Measurements from ENCODE around the gene XPR1. TPM values are rescaled to one million over a fixed set of nuclear protein-coding genes. Genes with fewer than 3 reads are reported as not detected.

Gene XPR1
- polyA plus RNA-seq, 4 donors = 36.1 to 43.1 (median 40.9) TPM

DNA sequence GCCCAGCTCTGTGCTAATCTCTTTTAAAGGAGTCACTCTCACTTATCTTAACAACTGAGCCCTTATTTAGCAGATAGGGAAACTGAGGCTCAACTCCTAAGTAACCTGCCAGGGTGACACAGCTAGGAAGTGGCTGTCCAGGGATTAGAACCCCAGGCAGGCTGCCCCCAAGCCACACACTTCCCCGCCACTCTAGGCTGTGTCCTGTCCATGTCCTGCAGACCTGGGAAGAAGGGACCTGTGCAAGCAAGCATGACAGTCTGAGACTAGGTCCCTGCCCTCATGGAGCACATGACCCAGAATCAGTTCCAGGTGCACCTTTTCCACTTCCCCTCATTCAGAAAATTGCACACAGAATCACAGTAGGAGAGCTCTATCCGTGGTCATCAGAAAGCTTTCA lies 293.1 kb downstream of the XPR1 start:
- no peak for DNase-seq (ENCODE audit: low read depth in 4 of 4, low spot score in 3 of 4)

DNA sequence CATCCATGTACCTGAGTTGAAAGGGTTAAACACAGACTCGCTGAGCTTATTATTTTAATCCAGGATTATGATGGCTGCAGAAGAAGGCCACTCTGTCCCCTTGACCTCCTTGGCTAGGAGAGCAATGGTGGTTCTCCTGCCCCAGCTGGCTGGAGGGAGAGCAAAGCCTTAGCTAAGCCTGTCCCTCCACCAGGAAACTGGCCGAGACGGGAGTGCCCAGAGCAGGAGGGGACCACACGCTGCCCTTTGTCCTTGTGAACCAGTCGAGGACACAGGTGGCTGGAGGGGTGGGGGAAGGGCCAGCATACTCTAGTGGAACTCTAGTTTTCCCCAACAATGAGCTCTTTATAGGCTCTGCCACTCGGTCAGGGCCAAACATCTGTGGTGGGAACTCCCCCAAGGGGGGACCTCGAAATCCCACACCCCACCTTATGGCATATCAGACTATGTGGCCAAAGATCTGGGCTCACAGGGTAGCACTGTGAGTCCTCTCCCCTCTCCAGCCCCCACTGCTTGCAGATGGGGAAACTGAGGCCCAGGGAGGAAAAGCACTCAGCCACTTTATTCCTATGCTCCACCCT lies 293.7 kb downstream of the XPR1 start:
- DNase-seq (ENCODE audit: low read depth in 4 of 4, low spot score in 3 of 4) = no peak

DNA sequence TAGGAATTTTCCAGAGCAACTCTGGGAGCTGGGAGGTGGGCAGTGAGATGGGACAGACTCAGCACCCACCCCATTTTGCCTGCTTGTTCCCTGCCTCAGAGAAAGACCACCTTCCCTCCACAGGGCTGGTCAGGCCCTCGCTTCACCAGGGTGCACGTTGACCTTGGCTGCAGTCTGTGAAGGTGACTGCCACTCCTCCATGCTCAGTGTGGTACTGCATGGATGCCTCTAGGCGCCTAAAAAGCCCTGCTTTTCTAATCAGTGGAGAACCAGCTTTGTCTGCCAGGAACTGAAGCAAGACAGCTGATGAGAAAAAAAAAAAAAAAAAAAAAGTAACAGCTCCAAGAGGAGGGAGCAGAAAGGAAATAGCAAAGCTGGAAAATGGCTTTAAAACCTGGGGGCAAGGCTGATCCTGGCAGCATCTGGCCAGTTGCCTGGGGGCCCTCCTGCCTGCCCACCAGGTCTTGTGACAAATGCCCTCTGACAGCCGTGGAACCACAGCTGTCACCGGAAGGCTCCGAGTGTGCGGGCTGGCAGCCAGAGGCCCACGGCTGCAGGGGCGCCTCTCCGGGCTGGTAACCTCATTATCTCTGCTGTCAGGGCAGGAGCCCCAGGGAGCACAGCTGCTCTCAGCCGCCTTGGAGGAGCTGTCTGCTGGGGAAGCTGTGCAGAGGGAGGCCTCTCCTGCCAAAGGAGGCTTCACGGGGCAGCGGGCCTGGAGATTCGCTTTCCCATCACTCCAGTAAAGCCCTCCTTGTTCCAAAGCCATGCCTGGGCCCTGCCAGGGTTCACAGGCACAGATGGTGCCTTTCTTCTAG lies 294.6 kb downstream of the XPR1 start:
- DNase-seq (ENCODE audit: low read depth in 4 of 4, low spot score in 3 of 4) = peak in 2 of 4 donors; percentile 53 to 67

DNA sequence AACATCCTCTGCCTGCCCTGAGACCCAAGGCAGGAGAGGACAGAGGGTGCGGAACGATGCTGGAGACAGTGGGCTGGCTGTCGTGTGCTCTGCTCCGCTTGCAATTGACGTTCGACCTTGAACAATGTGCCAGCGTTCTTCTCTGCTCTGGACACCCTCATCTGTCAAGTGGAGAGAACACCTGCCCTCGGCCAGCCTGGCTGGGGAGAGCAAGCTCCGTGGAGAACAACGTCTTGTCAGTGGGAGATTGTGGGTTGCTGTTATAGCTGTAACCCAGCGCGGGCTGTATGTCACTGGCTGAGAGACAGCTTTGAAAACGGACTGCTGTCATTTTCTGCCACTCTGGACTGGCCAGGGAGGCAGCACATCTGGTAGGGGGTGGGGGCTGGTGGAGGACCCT lies 295.5 kb downstream of the XPR1 start:
- no peak for DNase-seq (ENCODE audit: low read depth in 4 of 4, low spot score in 3 of 4)

DNA sequence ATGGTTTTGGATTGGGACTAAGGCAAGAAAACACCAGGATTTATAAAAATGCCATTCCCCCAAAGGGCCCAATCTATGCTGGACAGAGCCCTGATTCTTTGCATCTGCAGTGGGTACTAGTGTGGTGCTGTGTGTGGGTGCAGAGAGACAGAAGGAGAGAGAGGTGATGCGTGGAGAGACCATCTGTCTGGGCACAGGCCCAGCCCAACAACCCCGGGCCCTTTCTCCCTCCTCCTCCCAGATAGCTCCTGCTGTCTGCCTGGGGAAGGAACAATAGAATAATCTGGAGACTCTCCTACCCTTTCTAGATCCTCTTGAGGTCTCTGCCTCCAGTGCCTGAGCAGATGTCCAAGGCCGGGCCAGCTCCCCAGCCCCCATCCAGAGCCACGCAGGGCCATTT lies 296.0 kb downstream of the XPR1 start:
- DNase-seq (ENCODE audit: low read depth in 4 of 4, low spot score in 3 of 4) = no peak

DNA sequence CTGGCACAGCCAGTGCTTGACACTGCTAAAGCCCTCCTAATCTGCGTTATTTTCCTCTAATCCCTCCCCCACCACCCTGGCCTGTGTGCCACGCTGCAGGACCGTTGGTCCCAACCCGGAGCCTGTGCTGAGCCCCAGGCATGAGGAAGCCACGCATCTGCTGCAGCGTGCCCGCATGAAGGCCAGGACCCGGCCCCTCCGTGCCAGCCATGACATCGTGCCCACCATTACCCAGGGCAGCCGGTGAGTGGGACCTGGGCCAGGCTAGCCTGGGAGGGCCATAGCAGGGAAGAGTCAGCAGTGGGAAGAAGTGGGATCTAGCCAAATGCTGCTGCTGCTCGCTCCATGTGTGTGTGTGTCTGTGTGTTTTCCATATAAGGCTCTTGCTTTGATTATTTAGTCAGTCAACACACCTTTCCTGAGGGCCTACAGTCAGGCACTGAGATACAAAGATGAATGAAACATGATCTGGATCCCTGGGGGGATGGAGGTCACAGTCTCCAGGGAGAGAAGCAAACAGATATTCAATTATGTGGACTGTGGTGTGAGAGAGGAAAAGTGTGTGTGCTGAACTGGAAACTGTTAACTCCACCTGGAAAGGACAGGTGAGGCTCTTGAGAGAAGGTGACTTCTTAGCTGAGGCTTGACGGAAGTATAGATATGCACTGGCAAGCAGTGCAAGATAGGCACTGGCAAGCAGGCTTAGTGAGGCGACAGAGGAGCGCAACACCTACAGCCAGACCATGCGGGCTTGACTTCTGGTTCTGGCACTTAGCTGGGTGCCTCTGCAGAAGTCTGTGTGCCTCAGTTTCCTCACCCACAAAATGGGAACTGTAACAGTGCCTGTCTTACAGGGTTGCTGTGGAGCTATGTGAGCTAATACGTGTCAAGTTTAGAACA lies 296.8 kb downstream of the XPR1 start:
- no peak for DNase-seq (ENCODE audit: low read depth in 4 of 4, low spot score in 3 of 4)

DNA sequence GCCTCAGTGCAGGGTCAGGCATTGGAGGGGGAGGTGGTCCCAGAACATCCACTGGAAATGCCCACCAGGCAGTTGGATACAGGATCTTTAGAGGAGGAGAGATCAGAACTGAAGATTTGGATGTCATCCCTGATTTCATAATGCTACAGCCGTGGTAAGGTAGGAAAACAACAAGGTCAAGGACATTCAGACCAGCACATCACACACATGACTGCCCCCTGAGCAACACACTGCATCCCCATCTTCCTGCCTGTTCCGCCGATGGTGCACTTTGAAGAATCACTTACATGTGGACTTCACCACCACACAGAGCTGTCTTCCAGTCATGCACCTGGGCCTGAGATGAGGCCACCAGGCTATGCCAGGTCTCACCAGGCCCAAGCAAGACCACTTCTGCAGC lies 297.6 kb downstream of the XPR1 start:
- no peak for DNase-seq (ENCODE audit: low read depth in 4 of 4, low spot score in 3 of 4)

DNA sequence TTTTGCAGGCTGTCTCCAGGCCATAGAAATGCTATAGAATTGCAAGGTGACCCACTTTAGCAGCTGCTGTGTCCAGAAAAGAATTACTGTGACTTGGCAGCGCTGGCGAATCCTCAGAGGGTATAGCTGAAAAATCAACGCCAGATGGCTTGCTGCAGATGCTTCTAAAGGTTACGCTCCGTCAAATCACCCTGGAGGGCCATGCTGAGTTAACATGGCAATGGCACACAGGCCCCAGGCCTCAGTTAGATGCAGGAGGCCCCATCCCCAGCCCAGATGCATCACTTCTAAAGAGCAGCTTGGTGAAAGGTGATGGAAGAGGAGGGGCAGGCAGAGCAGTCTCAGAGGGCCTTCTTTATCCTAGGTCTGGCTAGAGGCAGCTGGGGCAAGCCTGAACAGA lies 298.9 kb downstream of the XPR1 start:
- DNase-seq (ENCODE audit: low read depth in 4 of 4, low spot score in 3 of 4) = no peak

DNA sequence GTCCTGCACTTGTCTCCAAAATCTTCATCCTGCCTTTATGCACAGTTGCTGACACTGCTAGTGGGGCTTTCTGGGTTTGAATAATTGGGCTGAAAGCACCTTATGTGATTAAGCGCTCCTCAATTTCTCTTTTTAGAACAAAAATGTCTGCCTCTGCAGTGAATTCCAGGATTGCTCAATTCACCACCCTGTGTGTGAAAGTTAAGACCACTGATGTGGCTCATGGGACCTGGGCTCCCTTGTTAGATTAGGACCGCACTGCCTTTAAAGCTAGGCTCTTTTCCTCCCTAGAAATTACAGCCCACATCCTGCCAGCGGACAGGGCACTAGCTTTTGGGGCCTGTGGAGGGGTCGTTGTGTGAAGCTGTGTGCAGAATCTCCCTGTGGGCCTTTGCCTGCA lies 299.7 kb downstream of the XPR1 start:
- DNase-seq (ENCODE audit: low read depth in 4 of 4, low spot score in 3 of 4) = no peak

DNA sequence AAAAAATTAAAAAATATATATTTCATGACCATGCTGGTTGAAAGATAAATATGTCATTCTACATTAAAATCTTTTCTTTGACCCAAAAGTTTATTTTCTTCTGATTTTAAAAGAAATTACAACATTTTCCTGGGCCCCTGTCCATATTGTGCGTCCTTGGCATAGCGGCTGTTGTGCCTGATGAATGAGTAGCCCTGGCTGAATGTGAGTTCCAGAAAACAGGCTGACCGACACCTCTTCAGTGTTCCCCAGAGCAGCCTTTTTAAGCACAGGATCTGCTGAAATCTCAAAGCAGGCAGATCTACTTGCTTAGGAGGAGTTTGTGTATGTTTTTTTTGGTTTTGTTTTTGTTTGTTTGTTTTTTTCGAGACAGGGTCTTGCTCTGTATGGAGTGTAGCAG lies 300.6 kb downstream of the XPR1 start:
- no peak for DNase-seq (ENCODE audit: low read depth in 4 of 4, low spot score in 3 of 4)

DNA sequence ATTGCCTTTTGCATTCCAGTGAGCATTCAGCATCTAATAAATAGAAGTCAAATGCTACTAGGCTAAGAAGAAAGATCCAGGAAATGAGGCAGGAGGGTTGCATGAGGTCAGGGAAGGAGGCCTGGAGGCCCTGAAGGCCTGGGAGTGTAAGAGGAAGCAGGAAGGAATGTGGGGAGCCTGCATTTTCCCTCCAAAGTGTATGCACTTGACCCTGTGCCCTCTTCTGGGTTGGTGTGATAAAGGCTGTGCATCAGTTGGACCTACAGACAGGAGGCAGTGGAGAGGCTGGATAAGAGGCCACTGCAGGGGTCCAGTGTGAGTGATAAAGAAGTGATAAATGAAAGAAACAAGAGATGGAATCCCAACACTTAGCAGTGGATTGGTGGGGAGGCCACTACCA lies 301.3 kb downstream of the XPR1 start:
- no peak for DNase-seq (ENCODE audit: low read depth in 4 of 4, low spot score in 3 of 4)

DNA sequence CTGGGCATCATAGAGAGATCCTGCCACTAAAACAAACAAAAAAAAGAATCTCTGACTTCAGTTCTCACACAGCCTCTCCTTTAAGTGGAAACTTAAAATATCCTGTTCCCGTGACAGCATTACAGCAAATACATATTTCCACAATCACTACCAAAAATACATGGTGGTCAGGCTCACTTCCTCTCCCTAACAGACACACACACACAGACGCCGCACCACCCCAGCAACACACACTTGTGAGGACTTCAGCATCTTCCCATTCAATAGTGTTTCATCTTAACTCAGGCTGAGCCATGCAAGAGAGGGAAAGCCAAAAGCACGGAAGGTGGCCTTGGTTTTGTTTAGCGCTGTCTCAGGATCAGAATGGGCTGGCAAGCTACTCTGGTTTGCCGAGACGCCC lies 302.7 kb downstream of the XPR1 start:
- DNase-seq (ENCODE audit: low read depth in 4 of 4, low spot score in 3 of 4) = no peak

DNA sequence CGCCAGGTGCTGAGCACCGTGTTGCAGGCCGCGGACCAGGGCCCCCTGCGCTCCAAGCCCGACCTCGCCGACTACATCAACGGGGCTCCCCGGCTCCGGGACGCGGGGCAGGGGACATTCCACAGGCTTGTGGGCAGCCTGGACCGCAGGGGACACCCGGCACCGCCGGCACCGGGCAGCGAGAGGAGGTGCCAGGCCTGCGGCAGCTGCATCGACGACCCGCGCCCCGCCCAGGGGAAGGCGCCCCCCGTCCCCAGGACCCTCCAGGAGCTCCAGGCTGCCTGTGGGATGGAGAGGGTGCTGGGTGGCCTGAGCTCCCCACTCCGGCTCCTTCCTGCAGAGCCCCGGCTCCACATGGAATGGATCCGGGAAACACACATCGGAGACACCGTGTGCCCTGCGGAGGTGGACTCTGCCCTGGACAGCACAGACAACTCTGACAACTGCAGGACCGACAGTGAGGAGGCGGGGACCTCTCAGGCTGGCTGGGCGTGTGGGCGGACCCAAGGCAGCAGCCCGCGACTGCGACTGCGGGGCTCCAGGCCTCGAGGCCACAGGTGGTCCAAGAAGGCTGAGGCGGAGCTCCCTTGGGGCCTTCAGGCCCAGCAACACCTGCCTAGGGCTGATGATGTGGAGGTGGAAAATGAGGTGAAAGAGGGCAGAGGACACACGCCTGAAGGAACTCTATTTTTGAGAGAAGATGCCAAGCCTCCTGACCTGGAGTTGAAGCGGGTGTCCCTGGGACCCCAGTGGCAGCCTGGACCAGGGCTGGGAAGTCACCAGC lies 303.7 kb downstream of the XPR1 start:
- no peak for DNase-seq (ENCODE audit: low read depth in 4 of 4, low spot score in 3 of 4)

DNA sequence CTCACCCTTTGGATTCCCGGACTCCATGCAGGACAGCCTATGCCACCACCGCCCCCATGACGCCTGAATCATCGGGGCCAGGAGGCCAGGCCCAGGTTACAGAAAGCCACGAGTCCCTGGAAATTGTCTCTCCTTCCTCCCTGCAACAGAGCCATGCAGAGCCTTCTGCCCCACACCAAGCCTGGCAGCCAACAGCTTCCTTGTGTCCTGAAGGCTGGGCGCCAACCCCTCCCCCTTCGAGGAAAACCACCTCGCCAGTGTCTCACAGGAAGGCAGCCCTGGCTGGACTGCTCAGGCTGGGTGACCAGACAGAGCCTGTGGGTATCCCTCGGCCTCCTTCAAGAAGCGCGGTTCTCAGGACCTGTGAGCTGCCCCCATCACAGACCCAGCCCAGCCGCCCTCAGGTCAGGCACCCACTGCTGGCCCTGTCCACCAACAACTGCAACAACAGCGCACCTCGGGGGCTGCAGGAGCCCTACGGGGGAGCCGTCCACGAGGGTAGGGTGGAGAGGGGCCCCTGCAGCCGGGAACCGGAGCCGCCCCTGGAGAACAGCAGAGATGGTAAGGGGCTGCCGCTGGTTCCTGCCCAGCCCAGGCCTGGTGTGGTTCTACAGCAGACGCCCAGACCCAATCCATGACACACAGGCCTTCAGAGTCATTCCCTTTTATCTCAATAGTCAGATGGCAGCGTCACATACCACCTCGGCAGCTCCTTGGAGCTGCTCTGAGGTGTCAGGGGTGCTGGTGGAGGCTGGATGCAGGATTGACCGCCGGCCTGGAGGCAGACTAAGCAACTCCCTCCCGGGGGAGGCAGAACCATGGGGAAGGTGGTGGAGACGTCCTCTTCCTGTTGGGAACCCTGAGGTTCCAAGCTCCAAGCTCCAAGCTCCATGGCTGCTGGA lies 304.5 kb downstream of the XPR1 start:
- DNase-seq (ENCODE audit: low read depth in 4 of 4, low spot score in 3 of 4) = no peak

DNA sequence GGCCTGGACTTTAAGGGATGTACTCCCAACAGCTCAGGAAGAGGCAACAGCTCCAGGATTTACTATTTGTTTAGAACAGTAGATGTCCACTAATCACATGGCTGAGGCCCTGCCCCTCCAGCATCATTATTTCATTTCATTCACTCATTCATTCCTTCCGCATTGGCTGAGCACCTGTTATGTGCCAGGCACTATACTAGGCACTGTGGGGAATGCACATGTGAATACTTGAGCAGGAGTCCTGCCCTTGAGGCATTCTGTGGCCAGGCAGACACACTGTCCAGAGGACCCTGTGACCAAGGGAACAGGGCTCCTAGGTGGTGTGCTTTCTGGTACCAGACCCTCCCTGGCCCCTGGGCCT lies 305.2 kb downstream of the XPR1 start:
- DNase-seq (ENCODE audit: low read depth in 4 of 4, low spot score in 3 of 4) = no peak

DNA sequence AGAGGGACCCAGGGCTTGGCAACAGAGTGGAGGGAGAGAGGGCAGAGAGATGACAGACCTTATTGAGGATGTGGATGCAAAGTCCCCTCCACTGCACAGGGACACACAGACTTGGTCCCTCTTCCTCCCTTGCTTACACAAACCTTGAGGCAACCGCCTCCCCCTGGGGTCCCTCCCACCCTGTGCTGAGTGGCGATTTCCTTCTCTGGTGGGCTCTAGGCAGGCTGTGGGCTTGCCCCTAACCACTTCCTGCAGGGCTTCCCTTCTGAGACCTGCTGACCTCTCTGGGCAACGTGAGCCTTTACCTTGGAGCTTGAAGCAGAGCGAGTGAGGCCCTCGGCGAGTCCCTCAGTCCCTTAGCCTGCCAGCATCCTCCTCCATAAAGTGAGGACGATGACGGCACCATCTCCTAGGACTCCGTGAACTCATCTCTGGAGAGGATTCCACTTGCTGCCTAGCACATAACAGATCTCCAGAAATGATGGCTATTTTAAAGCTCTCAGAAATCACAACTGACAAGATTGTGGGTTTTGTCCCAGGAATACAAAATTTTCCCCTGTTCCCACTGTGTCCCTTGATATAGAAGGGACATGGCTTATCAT lies 305.9 kb downstream of the XPR1 start:
- no peak for DNase-seq (ENCODE audit: low read depth in 4 of 4, low spot score in 3 of 4)

DNA sequence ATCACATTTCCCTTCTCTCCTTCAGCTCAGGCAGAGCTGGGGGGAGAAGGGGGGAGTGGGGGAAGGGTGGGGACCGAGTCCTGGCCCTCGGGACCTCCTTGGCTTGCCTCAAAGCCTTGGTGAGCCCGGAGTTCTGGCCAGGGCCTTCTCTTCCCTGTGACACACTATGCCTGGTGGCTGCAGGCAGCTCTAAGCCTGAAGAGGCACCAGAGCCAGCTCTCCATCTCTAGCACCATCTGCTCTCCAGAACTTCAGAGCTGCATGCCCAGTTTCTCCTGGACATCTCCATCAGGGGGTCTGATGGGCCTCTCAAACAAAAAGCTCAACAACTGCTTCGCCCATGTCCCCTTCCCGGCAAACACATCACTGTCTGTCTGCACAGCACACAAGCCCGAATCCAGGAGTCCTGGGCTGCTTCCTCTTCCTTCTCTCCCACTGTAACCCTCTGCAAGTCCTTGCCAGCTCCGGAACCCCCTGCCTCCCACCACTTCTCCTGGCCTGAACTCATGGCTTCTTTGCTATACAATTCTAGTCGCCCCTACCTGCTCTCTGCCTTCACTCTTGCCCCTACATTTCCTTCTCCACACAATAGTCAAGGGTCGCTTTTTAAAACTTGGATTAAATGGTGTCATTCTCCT lies 307.4 kb downstream of the XPR1 start:
- DNase-seq (ENCODE audit: low read depth in 4 of 4, low spot score in 3 of 4) = no peak

DNA sequence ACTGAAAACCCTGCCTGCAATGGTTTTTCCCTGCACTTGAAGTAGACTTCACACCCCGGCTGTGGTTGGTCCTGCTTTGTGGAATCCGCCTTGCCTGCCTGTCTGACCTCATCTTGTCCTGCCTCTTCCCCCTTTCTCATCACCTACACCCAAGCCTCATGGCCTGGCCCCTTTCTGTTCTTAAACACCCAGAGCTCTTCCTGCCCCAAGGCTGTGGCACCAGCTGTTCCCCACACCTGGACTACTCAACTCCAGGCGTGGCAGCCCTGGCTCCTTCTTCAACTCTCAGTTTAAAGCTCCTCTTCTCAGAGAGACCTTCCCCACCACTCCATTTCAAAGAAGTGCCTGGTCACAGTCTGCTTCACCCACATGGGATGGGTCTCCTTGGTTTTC lies 307.9 kb downstream of the XPR1 start:
- no peak for DNase-seq (ENCODE audit: low read depth in 4 of 4, low spot score in 3 of 4)

All from right renal pelvis (tissue), 4 donors.